NCI-H2081 treated with DMSO at 0.1 percent for 48 hours (cell line): ENCODE results near the gene TNS2.
A peak's percentile ranks its signal among the peaks of the same experiment; 100 is the strongest.
"Not testable (repeated sequence)": the region's sequence is repeated elsewhere in the genome, so short reads cannot be mapped to it uniquely, and the experiment has no call there.

Experiments
- DNase-seq: peaks from one replicate; lab custom pipeline; 2025; lab: John Stamatoyannopoulos, UW

Gene TNS2, protein sequence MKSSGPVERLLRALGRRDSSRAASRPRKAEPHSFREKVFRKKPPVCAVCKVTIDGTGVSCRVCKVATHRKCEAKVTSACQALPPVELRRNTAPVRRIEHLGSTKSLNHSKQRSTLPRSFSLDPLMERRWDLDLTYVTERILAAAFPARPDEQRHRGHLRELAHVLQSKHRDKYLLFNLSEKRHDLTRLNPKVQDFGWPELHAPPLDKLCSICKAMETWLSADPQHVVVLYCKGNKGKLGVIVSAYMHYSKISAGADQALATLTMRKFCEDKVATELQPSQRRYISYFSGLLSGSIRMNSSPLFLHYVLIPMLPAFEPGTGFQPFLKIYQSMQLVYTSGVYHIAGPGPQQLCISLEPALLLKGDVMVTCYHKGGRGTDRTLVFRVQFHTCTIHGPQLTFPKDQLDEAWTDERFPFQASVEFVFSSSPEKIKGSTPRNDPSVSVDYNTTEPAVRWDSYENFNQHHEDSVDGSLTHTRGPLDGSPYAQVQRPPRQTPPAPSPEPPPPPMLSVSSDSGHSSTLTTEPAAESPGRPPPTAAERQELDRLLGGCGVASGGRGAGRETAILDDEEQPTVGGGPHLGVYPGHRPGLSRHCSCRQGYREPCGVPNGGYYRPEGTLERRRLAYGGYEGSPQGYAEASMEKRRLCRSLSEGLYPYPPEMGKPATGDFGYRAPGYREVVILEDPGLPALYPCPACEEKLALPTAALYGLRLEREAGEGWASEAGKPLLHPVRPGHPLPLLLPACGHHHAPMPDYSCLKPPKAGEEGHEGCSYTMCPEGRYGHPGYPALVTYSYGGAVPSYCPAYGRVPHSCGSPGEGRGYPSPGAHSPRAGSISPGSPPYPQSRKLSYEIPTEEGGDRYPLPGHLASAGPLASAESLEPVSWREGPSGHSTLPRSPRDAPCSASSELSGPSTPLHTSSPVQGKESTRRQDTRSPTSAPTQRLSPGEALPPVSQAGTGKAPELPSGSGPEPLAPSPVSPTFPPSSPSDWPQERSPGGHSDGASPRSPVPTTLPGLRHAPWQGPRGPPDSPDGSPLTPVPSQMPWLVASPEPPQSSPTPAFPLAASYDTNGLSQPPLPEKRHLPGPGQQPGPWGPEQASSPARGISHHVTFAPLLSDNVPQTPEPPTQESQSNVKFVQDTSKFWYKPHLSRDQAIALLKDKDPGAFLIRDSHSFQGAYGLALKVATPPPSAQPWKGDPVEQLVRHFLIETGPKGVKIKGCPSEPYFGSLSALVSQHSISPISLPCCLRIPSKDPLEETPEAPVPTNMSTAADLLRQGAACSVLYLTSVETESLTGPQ (N-terminal part only)

GRCh38 chr12:53049571-53050318 lies at the start of gene TNS2:
TNS2 (plus strand) TSS chr12:53050065; CDS start chr12:53050186, 121 bp downstream.
- no peak for DNase-seq

- DNase-seq: no peak
Observed at GRCh38 chr12:53004178-53004577, 45.7 kb upstream of the TNS2 start.

DNA sequence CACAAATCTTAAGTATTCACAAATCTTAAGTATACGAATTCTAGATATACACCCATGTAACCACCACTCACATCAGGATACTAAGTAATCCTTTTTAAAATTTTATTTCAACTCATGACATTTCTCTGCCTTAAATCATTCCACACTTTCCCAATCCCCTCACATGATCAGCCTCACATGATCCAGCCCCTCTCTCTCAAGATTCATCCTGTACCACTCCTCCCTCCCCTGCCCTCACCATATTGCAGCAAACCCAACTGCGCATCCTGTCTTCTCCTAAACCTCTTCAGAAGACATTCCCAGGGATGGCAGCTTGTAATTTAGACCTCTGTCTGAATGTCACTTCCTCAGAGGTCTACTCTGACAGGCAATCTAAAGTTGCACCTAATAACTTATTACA lies 45.3 kb upstream of the TNS2 start:
- no peak for DNase-seq

DNA sequence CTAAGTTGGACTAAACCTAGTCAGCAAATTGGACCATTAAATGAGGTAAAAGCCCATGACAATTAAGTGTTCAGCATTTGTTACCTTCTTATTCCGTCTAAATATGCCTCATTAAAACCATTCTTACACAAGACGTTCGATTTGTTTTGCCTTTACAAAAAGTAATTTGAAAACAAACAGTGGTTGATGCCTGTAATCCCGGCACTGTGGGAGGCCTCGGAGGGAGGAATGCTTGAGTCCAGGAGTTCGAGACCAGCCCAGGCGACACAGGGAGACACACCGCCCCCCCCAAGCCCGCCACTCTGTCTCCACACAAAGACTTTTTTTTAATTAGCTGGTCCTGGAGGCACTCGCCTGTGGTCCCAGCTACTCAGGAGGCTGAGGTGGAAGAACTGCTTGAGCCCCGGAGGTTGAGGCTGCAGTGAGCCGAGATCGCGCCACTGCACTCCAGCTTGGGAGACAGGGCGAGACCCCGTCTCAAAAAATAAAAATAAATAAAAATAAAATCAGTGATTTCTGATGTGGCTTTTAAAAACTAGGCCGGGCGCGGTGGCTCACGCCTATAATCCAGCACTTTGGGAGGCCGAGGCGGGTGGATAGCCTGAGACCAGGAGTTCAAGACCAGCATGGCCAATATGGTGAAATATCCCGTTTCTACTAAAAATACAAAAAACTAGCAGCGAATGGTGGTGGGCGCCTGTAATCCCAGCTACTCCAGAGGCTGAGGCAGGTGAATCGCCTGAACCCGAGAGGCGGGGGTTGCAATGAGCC lies 44.5 kb upstream of the TNS2 start:
- DNase-seq: no peak

DNA sequence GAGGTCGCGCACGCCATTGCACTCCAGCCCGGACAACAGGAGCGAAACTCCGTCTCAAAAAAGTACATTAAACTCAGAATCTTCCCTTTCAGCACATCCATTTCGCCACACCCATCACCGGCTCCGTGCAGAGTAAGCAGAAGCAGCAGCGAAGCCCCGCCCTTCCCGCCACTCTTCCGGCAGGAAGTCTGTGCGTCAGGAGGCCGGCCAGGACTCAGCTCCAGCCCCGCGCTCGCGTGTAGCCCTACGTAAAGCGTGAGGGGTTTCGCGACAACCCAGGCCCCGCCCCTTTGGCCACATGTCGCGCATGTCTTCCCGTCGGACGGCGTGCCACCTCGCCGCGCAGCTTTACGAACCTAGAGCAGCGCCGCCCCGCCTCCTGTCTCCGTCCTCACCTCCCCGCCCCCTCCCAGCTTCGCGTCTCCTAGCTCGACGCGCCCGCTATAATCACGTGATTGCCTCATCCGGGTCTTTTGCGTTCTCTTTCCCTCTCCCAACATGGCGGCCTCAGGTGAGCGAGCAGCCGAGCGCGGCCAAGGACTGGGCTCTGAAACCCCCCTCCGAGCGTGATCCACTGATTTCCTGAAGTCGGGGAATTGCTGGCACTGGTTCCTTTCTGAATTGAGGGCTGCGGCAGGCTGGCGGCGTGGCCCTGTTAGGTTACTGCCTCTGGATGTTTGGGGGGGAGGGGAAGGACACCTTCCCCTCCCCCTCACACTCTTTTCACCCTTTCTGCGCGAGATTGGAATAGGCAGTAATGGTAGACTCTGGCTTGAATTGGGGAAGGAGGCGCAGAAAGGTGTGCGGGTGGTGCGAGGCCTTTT lies 43.7 kb upstream of the TNS2 start, which contains the start of gene EIF4B:
TSS of gene EIF4B (plus strand) at position 471 of the 824 bp plus-strand sequence. CDS start at position 499, 28 bp downstream.
- DNase-seq: peak; percentile 97

- peak; percentile 46 for DNase-seq
Observed at GRCh38 chr12:53006810-53007309, 43.0 kb upstream of the TNS2 start.

GRCh38 chr12:53007343-53007742 lies 42.5 kb upstream of the TNS2 start:
- no peak for DNase-seq

GRCh38 chr12:53008760-53009159 lies 41.1 kb upstream of the TNS2 start:
- DNase-seq: not testable (repeated sequence)

- DNase-seq: no peak
Observed at GRCh38 chr12:53010955-53011354, 38.9 kb upstream of the TNS2 start.

DNA sequence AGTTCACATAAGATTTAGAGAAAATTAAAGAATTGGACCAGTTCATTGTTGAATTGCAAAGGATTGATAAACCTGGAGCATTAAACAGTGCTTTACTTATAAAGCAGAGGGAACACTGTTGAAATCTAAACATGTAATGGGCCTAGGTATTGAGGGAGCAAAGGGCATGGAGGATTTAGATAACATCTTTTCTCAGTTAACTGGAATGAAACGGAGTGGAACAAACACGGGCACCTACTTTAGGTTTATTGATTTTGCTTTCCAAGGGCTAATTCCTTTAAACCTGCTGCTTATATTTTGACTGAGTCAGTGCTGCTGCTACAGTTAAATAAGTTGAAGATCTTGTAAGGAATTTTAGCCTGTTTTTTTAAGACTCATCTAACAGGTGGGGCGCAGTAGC lies 38.0 kb upstream of the TNS2 start:
- DNase-seq: no peak

DNA sequence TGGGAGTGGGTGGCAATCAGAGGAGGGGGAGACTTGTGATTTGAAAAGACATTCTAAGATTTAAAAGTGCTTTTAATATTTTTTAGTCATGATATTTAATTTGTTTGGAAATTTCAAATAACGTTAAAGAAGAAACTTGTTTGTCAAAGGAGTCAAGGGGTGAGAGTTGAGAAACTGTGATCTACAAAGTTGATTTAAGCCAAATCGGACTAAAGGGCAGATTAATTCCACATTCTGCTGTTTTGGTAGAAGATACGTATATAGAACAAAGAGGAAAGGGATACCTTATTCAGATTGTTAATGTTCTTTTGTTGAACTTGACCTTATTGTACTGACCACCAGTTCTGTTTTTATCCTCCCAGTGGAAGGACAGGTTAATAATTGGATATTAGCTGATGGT lies 36.9 kb upstream of the TNS2 start:
- no peak for DNase-seq

DNA sequence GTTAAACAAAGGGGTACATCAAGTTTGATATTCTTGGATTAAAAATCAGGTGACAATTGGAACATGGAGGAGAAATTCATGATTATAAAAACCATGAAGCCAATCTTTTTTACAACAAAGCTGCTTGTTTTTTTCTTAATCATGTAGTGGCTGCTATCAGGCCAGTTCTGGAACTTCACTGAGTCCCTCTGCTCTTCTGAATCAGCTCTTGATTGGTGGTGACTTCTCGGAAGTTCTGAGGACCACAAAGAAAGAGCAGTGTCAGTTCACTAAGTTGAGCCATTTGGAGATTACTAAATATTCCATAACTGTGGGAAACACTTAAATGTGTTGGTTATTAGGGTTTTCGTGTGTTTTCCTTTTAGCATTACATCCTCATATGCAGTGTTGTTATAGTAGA lies 35.2 kb upstream of the TNS2 start:
- no peak for DNase-seq

- no peak for DNase-seq
Observed at GRCh38 chr12:53025250-53025649, 24.6 kb upstream of the TNS2 start.

DNA sequence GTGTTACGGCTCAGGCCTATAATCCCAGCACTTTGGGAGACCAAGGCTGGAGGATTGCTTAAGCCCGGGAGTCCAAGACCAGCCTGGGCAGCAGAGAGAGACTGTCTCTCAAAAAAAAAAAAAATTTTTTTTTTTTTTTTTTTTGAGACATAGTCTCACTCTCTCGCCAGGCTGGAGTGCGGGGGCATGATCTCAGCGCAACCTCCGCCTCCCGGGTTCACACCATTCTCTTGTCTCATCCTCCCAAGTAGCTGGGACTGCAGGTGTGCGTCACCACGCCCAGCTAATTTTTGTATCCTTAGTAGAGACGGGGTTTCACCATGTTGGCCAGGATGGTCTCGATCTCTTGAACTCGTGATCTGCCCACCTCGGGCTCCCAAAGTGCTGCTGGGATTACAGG lies 22.9 kb upstream of the TNS2 start:
- not testable (repeated sequence) for DNase-seq

DNA sequence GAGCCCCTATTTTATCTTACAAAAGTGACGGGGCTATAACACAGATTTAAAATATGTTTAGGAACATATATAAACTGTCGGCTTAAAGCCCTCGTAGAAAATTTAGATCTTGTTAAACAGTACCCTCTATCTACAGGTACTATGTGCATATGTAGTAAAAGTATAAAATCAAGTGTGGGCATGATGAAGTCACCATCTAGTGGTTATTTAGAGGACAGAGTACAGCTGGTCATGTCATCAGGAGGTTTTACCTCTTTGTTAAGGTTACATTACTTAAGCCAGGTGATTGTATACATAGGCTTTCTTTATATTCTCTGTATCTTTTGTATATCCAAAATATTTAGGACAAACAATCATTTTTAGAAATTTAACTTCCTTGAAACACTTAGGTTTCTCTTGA lies 18.2 kb upstream of the TNS2 start:
- no peak for DNase-seq

DNA sequence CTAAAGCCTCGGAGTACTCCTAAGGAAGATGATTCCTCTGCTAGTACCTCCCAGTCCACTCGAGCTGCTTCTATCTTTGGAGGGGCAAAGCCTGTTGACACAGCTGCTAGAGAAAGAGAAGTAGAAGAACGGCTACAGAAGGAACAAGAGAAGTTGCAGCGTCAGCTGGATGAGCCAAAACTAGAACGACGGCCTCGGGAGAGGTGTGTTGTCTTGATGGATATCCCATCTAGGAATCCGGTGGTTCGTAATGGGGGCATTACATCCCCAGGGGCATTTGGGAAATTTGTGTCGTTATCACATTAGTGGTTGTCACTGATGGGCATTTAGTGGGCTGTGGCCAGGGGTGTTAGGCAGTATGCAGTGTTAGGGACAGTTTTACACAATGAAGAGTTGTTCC lies 16.0 kb upstream of the TNS2 start:
- DNase-seq: not testable (repeated sequence)

DNA sequence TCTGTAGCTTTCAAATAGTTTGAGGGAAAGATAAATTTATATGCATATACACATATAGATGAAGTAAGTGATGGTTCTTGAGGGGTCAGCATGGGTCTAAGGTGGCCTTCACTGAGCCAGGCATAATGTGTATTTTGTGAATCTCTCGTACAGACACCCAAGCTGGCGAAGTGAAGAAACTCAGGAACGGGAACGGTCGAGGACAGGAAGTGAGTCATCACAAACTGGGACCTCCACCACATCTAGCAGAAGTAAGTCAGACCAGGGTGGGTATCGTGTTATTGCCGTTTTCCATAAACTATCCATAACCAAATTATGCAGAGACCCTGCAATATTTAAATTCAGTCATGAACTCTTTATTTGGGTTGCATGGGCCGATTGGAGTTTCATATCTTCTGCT lies 15.4 kb upstream of the TNS2 start:
- DNase-seq: no peak

GRCh38 chr12:53036802-53037201 lies 13.1 kb upstream of the TNS2 start:
- no peak for DNase-seq

DNA sequence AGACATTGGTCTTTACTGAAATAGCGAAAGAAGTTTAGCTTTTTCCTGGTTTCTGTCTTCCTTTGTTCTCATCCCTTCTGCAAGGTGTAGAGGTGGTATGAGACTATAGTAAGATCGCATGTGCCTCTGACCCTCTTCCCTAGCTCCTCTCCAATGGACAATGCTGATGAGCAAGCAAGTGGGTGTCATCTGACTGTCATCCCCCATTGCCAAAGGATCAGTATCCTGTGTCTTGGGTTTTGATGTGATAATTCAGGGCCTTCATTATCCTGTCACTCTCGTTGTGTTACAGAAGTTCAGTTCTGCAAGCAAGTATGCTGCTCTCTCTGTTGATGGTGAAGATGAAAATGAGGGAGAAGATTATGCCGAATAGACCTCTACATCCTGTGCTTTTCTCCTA lies 10.0 kb upstream of the TNS2 start:
- no peak for DNase-seq
